Measurements from ENCODE around the gene ASCC2. TPM values are rescaled to one million over a fixed set of nuclear protein-coding genes. Genes with fewer than 3 reads are reported as not detected.

Gene ASCC2
- total and polyA plus RNA-seq, 2 donors from 2014 or later = 41.9 to 51.3 TPM

DNA sequence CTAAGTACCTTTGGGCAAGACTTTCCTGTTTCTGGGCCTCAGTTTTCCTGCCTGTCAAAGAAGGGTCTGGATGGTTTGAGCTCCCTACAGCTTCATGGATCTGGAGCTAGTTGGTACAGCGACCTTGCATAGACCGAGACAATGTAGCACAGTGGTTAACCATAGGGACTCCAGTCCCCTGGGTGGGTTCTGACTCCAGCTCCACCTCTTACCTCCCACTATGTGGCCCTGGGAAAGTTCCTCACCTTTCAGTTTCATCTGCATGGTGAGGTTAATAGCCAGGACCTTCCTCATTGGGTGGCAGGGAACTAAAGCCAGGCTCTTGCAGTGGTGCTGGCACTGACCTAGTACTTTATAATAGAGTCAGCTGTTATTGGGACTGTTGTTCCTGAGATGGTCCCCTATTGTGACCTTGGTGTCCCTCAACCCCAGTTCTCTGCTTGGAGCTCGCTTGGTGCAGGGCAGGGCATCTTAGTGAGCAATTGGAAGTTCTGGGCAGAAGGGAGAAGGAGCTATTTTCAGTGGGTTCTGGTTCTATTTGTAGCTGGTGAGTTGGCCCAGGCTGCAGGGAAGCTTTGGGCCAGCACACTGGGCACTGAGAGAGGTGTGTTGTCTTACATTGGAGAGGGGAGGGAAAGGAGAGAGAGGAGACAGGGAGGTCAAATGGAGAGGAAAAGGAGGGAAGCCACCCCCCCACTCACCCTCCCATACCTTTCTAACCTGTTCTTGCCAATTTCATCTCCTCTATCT is 34.2 kb upstream of the ASCC2 start:
- no peak for DNase-seq
- Histone ChIP-seq H3K27me3 (ENCODE audit: control insufficient read depth, insufficient read depth, low read length) (no peaks in the 10 kb centered on the region), H3K9ac (ENCODE audit: low read length in 3 of 3) (no peak overlapping the region), H3K36me3 (ENCODE audit: control insufficient read depth in 2 of 3, insufficient read depth in 3 of 3, low read length in 3 of 3) (no peaks in the 10 kb centered on the region), H3K9me3 (ENCODE audit: control insufficient read depth in 2 of 3, insufficient read depth in 1 of 3, low read length in 3 of 3) (no peaks in the 10 kb centered on the region), H3K4me1 (ENCODE audit: control insufficient read depth in 2 of 3, insufficient read depth in 2 of 3, low read depth in 1 of 3, low read length in 3 of 3) (peaks cover 0 to 15% (median 7%) of the 10 kb centered on the region in 3 donors), H3K4me3 (ENCODE audit: low read length in 3 of 3) (no peak overlapping the region), H3K27ac (ENCODE audit: low read depth in 2 of 2, low read length in 2 of 2) (peak overlapping the region in 1 of 2 donors; percentile 41)
- intact Hi-C loops (cut with DNase I) = no loop called here
- TF ChIP-seq, protein P1, sequence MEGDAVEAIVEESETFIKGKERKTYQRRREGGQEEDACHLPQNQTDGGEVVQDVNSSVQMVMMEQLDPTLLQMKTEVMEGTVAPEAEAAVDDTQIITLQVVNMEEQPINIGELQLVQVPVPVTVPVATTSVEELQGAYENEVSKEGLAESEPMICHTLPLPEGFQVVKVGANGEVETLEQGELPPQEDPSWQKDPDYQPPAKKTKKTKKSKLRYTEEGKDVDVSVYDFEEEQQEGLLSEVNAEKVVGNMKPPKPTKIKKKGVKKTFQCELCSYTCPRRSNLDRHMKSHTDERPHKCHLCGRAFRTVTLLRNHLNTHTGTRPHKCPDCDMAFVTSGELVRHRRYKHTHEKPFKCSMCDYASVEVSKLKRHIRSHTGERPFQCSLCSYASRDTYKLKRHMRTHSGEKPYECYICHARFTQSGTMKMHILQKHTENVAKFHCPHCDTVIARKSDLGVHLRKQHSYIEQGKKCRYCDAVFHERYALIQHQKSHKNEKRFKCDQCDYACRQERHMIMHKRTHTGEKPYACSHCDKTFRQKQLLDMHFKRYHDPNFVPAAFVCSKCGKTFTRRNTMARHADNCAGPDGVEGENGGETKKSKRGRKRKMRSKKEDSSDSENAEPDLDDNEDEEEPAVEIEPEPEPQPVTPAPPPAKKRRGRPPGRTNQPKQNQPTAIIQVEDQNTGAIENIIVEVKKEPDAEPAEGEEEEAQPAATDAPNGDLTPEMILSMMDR (IDR thresholded peaks at IDR 0.05; ENCODE audit: borderline replicate concordance, extremely low read depth, insufficient read depth) = no peak
- FAIRE-seq = no peak

- H3K36me3 ChIP-seq (ENCODE audit: control insufficient read depth in 2 of 3, insufficient read depth in 3 of 3, low read length in 3 of 3) = no peaks in the 10 kb centered on the region
- intact Hi-C loops (cut with DNase I) = no loop called here
- H3K27me3 ChIP-seq (ENCODE audit: control insufficient read depth, insufficient read depth, low read length) = no peaks in the 10 kb centered on the region
- H3K4me1 ChIP-seq (ENCODE audit: control insufficient read depth in 2 of 3, insufficient read depth in 2 of 3, low read depth in 1 of 3, low read length in 3 of 3) = peaks cover 0 to 15% (median 7%) of the 10 kb centered on the region in 3 donors
- FAIRE-seq (no peak), DNase-seq (peak in 4 of 5 donors; percentile 87 to 96 (median 94))
- H3K9me3 ChIP-seq (ENCODE audit: control insufficient read depth in 2 of 3, insufficient read depth in 1 of 3, low read length in 3 of 3) = no peaks in the 10 kb centered on the region
- H3K4me3 ChIP-seq (ENCODE audit: low read length in 3 of 3) = no peak overlapping the region
- peak overlapping the region in 1 of 2 donors; percentile 41 for H3K27ac ChIP-seq (ENCODE audit: low read depth in 2 of 2, low read length in 2 of 2)
- TF ChIP-seq, protein P1 (IDR thresholded peaks at IDR 0.05; ENCODE audit: borderline replicate concordance, extremely low read depth, insufficient read depth) = no peak
- peak overlapping the region in 1 of 3 donors; percentile 22 for H3K9ac ChIP-seq (ENCODE audit: low read length in 3 of 3)
Measured at GRCh38 chr22:29871684-29872083, 33.6 kb upstream of the ASCC2 start.

DNA sequence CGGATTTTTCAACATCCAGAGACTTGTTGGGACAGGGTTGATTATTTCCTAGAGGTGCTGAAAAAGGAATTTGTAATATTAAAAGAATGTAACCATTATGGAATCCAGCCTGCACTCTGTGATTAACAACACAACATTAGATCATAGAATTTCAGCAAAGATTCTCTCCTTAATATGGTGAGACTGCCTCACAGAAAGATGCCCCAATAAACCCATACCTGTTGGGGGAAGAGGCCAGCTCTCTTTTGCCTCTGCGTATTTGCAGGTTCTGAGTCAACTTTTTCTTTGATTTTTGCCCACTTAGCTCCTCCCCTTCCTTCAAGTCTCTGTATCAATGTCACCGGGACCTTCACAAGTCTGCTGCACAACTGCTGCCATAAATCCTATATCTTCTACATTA is 32.5 kb upstream of the ASCC2 start:
- DNase-seq (no peak), FAIRE-seq (no peak)
- peaks cover 0 to 15% (median 7%) of the 10 kb centered on the region in 3 donors for H3K4me1 ChIP-seq (ENCODE audit: control insufficient read depth in 2 of 3, insufficient read depth in 2 of 3, low read depth in 1 of 3, low read length in 3 of 3)
- no peak overlapping the region for H3K4me3 ChIP-seq (ENCODE audit: low read length in 3 of 3)
- TF ChIP-seq, protein P1 (IDR thresholded peaks at IDR 0.05; ENCODE audit: borderline replicate concordance, extremely low read depth, insufficient read depth) = no peak
- intact Hi-C loops (cut with DNase I) = no loop called here
- peak overlapping the region in 1 of 2 donors; percentile 37 for H3K27ac ChIP-seq (ENCODE audit: low read depth in 2 of 2, low read length in 2 of 2)
- no peaks in the 10 kb centered on the region for H3K27me3 ChIP-seq (ENCODE audit: control insufficient read depth, insufficient read depth, low read length)
- no peaks in the 10 kb centered on the region for H3K9me3 ChIP-seq (ENCODE audit: control insufficient read depth in 2 of 3, insufficient read depth in 1 of 3, low read length in 3 of 3)
- H3K36me3 ChIP-seq (ENCODE audit: control insufficient read depth in 2 of 3, insufficient read depth in 3 of 3, low read length in 3 of 3) = no peaks in the 10 kb centered on the region
- no peak overlapping the region for H3K9ac ChIP-seq (ENCODE audit: low read length in 3 of 3)

All from kidney (tissue), 14 donors.